COLO668 (cell line): ENCODE data around the gene P4HB.
A peak's percentile ranks its signal among the peaks of the same experiment; 100 is the strongest.

Source experiments
- DNase-seq: peaks from one replicate; lab custom pipeline; 2025; ENCODE audit not compliant: unreplicated experiment; lab: John Stamatoyannopoulos, UW

P4HB gene

DNA sequence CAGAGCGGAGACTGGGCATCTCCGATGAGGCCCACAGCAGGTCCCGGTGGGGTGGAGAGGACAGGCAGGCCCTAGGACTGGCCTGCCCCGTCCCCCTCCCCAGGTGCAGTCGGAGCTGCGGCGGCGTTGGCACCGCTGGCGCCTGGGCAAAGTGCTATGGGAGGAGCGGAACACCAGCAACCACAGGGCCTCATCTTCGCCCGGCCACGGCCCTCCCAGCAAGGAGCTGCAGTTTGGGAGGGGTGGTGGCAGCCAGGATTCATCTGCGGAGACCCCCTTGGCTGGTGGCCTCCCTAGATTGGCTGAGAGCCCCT is 47.0 kb downstream of the P4HB start:
- DNase-seq = no peak

DNA sequence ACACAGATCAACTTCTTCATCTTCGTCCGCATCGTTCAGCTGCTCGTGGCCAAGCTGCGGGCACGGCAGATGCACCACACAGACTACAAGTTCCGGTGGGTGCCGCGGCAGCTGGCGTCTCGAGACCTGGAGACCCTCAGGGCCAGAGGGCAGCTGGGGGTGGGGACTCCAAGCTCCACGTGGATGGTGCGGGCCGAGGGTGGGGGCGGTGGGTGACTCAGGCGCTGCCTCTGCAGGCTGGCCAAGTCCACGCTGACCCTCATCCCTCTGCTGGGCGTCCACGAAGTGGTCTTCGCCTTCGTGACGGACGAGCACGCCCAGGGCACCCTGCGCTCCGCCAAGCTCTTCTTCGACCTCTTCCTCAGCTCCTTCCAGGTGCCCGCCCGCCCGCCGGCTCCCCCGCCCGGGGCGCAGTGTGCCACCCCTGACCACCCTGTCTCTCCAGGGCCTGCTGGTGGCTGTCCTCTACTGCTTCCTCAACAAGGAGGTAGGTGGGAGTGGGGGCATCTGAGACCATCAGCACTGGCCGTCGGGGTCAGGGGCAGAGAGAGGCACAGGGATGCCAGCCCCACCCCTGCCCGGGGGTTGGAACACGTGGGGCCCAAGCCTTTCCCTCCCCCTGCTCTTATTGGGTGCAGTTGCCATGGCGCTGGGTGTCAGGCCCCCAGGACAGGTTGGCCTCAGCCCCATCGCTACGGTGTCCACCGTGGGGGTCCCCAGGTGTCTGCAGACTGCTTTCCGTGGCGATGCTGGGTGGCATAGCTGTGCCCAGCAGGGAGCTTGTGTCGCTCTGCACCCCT is 47.6 kb downstream of the P4HB start:
- DNase-seq = no peak

- DNase-seq = no peak
These were observed 48.4 kb downstream of the P4HB start for GRCh38 chr17:81811705-81812570.

GRCh38 chr17:81810892-81811704 is 49.2 kb downstream of the P4HB start:
- DNase-seq = no peak

DNA sequence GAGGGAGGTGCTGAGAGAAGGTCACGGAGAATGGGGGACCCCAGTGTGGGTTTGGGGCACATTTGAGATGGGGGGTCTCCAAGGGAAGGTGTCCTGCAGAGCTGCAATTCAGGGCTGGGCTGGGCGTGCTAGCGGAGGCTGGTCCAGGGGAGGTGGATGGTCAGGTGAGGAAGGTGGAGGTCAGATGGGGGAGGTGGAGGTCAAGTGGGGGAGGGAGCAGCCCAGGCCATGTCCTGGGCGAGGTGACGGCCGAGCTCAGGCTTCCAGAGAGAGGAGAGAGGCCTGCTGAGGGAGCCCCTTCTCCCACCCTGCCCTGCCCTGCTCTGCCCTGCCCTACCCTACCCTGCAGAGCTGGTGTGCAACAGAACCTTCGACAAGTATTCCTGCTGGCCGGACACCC is 49.9 kb downstream of the P4HB start:
- no peak for DNase-seq

DNA sequence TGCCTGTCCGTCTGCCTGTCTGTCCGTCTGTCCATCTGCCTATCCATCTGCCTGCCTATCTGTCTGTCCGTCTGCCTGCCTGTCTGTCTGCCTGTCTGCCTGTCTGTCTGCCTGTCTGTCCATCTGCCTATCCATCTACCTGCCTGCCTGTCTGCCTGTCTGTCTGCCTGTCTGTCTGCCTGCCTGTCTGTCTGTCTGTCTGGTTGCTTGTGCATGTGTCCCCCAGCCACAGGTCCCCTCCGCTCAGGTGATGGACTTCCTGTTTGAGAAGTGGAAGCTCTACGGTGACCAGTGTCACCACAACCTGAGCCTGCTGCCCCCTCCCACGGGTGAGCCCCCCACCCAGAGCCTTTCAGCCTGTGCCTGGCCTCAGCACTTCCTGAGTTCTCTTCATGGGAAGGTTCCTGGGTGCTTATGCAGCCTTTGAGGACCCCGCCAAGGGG is 50.8 kb downstream of the P4HB start:
- no peak for DNase-seq

GRCh38 chr17:81808778-81809555 is 51.4 kb downstream of the P4HB start:
- DNase-seq = peak; percentile 22

- no peak for DNase-seq
These were observed 52.5 kb downstream of the P4HB start for GRCh38 chr17:81807839-81808238.

GRCh38 chr17:81807210-81807719 is 53.1 kb downstream of the P4HB start:
- no peak for DNase-seq

DNA sequence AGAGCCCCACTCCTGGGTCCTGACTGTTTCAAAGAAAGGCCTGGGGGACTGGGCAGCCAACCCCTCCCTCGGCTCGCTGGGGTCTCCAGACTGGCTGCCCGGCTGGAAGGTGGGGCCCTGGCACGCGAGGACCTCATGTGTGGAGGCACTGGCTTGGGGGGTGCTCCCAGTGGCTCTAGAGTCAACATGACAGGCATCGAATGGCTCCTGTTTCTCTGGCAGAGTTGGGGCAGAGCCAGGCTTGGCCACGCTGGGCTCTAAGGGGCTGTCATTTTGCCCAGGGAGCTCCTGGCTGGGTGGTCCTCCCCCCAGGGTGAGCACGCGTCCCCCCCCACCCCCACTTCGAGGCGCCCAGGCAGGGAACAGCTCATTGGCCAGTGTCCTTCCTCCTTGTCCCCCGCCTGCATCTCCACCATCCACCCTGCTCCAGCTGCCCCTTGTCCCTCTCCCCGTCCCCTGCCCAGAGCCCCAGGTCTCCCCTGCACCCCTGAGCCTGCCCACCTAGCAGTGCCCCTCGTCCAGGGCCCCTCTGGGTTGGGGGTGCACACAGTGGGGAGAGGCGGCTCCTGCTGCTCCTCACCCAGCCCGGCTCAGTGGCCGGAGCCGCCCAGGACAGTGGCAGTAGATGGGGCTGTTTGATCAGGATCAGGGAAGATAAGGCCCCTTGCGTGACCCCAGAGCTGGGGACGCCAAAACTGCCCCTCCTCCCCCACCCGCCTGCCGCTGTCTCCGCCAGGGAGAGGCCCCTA is 53.7 kb downstream of the P4HB start:
- no peak for DNase-seq

GRCh38 chr17:81805707-81806460 is 54.5 kb downstream of the P4HB start:
- no peak for DNase-seq

DNA sequence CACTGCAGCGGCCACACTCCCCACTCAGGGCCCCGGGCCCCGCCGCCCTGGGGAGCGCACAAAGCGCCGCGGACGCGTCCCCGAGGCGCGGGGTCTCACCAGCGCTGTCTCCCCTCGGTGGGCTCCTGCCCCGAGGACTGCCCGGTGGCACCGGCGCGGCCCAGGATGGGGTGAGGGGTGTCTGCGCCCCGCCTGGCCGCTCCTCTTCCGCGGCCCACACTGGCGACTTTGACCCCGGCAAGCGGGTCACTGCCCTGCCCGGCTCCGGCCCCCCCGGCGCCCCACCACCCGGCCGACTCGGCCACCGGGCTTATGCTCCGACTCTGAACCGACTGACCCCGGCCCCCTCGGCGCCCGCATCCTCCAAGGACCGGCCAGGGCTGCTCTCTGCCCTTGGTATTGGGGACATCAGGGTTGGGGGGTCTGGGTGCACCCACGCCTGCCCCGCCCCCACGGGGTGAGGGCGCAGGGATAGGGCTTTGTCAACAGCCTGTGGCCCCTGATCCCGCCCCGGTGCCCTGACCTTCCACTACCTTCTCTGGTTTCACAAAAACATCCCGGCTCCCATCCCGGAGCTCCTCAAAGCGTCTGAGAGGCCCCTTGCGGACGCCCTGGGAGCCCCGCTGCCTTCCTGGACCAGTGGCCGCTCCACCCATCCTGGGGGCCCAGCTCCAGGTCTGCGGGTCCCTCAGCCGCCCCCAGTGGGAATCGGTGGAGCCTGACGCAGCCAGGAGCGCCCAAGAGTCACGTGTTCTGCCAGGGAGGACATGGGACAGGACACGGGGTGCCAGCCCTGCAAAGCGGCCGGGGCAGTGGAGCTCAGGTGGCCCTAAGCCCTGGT is 55.6 kb downstream of the P4HB start:
- DNase-seq = no peak

DNA sequence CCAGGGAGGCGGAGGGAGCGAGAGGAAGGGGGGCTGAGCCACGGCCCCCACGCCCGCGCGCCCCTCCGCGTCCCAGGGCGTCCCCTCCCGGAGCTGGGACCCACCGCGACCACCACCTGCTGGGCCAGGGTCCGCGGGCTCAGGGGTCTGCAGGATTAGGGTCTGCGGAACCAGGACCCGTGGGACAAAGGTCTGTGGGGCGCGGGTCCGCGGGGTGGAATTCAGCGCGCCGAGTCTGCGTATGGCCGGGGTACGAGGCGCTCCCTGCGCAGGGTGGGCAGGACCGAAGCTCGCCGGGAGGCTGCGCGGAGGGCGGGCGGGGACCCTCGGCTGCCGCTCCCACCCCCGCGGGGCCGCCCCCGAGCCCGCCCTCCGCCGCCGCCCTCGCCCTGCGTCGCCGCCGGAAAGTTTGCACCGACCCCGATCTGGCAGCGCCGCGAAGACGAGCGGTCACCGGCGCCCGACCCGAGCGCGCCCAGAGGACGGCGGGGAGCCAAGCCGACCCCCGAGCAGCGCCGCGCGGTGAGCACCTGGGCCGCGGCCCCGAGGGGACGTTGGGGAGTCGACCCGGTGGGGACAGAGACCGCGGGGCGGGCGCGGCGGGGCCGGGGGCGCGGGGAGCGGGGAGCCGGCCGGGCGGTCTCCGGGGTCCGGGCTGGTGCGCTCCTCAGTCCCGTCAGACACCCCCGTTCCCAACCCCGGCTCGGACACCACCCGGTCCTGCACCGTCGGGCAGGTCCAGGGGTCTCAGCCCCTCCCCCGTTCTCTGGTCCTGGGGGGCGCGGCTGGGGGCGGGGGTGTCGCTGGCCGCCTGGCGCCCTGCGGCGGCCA is 56.4 kb downstream of the P4HB start, which contains the start of gene GCGR:
TSS of gene GCGR (plus strand) at position 423 of the 831 bp plus-strand sequence. CDS start 4,869 bp downstream, outside the sequence.
- DNase-seq = no peak

DNA sequence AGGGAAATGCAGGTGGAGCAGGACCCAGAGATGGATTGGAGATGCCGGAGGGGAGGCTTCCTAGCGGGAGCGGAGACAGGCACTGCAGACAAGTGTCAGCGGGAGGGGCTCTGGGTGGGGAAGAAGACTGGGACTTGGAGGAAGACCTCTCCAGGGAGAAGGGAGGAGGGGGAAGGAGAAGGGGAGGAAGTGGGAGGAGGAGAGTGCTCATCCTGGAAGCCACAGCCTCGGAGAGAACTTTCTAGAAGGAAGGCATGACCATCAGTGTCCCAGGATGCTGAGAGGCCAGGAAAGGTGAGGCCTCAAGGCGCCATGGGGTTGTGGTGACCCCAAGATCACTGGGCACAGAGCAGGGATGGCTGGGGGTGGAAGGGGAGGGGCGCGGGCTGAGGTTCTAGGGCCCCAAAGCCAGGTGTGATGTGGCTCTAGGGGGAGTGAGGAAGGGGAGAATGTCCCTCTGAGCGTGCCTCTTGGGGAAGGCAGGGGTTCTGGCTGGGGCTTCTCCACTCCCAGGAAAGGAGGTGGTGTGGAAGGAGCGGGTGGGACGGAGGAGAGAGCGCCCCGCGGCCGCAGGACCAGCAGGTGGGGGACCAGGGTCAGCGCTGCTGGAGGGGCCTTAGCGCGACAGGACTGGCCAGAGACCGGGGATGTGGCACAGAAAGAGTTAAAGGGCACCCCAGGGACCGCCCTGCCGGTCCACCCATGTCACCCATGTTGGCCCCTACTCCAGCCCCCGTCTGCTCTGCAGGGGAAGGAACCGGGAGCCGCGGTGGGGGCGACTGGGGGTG is 57.3 kb downstream of the P4HB start:
- no peak for DNase-seq

GRCh38 chr17:81802048-81802758 is 58.1 kb downstream of the P4HB start:
- no peak for DNase-seq

DNA sequence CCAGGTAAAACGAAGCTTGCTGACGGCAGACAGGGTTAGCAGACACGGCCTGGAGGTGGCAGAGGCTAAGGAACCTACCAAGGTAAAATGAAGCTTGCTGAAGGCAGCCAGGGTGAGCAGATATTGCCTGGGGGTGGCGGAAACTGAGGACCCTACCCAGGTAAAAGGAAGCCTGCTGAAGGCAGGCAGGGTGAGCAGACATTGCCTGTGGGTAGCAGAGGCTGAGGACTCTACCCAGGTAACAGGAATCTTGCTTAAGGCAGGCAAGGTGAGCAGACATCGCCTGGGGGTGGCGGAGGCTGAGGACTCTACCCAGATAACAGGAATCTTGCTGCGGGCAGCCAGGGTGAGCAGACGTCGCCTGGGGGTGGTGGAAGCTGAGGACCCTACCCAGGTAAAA is 59.0 kb downstream of the P4HB start:
- DNase-seq = no peak
